HTR-8/SVneo (cell line): ENCODE measurements around the gene LCE4A.

Experiments
- DNase-seq: peaks from one replicate; pipeline ENCODE4 v3.0.0; 2011; ENCODE audit warnings: low spot score, mixed read lengths; ENCODE audit not compliant: insufficient read length
- FAIRE-seq: peaks from 2 replicates; lab custom pipeline; 2011; peaks lifted over from hg19 to GRCh38; lab: Jason Lieb, UNC

Gene LCE4A

DNA sequence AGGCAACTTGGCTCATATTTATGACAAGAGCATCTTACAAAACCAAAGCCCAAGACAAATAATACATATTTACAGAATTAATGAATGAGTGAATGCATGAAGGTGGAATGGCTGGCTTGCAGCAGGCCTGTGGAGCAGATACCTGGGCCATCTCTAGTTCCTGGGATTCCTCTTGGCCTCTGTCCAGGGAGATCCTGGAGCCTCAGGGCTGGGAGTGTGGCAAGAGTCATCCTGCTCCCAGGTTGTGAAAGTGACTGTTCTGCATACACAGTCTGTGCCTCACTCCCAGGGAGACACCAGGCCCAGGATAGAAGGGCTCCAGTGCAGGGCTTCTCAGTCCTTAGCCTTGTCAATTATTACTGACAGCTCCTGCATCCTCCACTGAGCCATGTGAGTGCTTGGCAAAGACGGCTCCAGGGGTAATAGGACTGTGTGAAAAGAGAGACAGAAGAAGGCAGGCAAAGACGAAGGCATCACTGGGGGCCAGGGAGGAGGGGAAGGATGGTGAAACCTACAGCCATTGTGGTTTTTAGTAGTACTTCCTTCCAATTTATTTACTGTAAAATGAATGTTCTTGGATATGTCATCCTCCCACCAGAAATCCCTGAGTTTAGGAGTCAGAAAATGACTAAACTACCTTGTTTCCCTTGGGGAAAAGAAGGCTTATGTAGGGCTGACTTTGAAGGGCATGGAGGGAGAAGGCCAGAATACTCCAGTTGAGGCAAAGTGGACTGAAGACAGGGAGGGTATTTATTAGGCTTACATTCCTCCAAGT is 35.6 kb downstream of the LCE4A start:
- DNase-seq (no peak), FAIRE-seq (no peak)

DNA sequence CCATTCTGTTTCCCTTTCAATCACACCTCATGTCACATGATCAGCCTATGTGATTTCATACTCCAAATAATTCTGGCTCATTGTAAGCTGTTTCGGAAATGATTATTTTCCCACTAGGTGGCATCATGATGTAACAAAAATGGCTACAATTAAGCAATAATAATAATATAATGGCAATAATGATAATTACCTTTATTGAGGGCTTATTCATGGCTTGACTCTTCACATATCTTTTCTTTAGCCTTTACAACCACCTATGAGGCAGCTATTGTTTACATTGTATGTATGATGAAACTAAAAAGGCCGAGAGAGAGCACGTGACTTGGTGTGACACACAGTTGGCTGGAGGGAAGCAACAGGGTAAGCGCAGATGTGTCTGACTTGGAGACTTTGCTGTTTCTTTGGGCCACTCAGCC is 37.3 kb downstream of the LCE4A start:
- FAIRE-seq (no peak), DNase-seq (no peak)

DNA sequence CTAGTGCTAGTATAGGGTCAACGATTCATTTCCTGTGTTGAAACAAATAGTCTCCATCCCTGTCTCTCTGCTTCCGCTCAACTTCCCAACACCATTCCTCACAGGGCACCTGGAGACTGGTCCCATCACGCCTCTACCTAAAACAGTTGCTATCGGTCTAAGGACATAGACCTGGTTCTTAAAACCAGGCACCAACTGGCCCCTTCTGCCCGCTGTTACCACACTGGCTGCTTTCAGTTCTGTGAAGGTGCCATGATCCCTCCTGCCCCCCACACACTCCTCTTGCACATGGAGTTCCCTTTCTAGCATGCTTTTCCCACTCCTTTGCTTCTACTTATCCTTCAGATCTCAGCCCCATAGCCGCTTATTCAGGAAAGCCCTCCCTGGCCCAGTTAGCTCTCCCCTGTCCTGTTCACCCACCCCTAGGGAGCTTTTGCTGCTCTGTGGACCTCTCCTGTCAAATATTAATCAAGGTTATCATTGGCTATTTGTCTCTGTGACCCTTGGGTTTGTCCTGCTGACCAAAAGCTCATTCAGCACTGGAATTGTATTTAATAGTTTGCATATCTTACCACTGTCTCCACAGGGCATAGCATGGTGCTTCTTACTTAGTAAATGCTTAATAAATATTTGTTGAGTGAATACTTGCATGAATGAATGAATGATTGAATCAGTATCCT is 37.9 kb downstream of the LCE4A start:
- FAIRE-seq (no peak), DNase-seq (no peak)

DNA sequence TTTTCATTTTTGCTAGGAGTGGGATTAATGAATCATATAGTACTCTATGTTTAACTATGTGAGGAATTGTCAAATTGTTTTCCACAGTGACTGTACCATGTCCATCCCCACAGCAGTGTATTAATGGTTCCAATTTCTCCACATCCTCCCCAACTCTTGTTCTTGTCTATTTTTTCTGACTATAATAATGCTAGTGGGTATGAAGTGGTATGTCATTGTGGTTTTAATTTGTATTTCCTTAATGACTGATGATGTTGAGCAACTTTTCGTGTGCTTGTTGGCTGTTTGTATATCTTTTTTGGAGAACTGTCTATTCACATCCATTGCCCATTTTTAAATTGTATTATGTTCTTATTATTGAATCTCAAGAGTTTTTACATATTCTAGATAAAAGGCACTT is 39.9 kb downstream of the LCE4A start:
- no peak for FAIRE-seq
- DNase-seq: no peak

DNA sequence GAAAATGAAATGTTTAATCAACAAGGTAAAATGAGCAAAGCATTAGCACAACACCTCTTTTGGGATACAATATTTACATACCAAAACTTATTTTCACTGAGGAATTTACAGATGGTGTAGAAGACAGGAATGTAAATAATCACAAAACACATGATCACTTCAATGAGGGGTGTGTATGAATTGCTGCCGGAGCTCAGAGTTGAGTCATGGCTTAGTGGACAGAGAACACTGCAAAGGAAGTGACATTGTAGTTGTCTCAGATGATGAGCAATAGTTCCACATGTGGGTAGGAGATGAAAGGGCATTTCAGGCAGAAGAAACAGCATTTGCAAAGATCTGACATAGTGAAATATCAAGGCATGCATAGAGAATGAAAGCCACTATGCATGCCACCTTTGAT is 44.3 kb downstream of the LCE4A start:
- no peak for DNase-seq
- FAIRE-seq: no peak

DNA sequence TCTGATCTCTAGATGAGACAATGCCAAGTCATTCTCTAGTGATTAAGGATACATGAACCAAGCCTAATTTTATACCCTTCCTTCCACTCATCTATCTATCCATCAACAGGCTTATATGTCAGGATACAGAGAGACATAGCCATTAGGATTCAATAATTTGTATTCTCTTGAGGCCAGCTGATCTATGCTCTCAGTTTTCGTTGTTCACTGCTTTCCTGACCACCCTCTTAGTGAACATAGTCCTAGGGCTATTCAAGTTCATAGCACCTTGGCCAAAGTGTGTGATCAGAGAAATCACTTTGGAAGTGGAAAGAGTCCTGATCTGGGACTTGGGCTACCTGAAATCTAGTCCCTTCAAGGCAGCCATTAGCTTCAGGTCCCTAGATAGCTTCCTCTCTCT is 45.6 kb downstream of the LCE4A start:
- DNase-seq (no peak), FAIRE-seq (no peak)

DNA sequence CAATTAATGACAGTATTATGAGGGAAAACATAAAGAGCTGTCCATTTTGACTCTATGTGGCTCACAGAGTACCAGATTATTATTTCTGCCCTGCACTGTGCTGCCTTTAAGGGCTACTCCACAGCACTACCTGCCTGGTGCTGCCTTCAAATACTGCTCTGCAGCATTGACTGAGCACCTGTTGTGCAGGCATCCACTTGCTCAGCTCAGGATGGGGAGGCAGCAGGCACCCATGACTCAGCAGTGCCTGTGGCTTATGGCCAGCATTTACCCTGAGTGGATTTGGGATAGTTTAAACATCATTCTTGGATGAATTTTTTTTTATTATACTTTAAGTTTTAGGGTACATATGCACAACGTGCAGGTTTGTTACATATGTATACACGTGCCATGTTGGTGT is 48.9 kb downstream of the LCE4A start:
- FAIRE-seq: no peak
- no peak for DNase-seq

DNA sequence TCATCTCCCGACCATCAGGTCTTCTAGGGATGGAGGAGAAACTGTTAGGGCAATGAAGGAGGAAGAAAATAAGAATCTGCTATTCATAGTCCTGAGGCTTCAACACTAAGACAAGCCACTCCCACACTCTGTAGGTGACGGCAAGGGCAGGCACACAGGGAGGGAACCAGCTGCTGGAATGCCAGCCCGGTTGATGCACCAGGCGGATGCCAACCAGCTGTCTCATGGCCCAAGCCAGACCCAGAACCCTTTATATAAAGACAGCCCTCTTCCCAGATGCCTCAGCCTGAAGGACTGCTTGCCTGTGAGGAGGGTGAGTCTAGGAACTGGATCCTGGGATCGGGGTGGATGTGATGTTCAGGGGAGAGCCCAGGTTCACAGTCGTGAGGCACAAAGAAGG is 49.8 kb downstream of the LCE4A start, which contains the start of gene KPRP:
TSS of gene KPRP (plus strand) at position 279 of the 400 bp plus-strand sequence. CDS start 1,564 bp downstream, outside the sequence.
- DNase-seq: no peak
- no peak for FAIRE-seq

DNA sequence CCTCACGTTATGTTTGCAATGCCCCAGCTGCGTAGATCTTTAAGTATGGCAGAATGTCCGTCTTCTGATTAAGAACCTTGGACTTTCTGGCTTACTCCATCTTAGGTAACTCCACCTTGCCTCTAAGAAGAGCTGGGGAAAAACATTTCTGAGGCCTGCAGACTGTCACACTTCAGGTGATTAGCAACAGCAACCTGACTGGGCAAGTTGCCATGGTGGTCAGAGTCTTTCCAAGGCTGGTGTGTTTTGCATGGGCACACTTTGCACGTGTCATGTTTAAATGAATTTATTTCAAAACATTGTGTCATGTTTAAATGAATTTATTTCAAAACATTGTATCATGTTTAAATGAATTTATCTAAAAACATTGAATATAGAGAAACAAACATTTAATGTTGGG is 50.7 kb downstream of the LCE4A start:
- DNase-seq (no peak), FAIRE-seq (no peak)
